Activated CD4-positive, CD25-positive, alpha-beta regulatory T cell treated with anti-CD3 and anti-CD28 coated beads, Interleukin-2, amount 50 U/mL, for 24 hours (primary cell): ENCODE measurements around the gene RPGRIP1.
A peak's percentile ranks its signal among the peaks of the same experiment; 100 is the strongest.
"Not testable (repeated sequence)": the region's sequence is repeated elsewhere in the genome, so short reads cannot be mapped to it uniquely, and the experiment has no call there.

Source experiments
- ATAC-seq, 2 donors: fragments of 150-1000 bp; cut with Tn5 transposase; one replicate each; pipeline ENCODE4 v1.10.0; 2021; ENCODE audit warnings: mild to moderate bottlenecking in 1 of 2, moderate library complexity in 1 of 2

Gene RPGRIP1

DNA sequence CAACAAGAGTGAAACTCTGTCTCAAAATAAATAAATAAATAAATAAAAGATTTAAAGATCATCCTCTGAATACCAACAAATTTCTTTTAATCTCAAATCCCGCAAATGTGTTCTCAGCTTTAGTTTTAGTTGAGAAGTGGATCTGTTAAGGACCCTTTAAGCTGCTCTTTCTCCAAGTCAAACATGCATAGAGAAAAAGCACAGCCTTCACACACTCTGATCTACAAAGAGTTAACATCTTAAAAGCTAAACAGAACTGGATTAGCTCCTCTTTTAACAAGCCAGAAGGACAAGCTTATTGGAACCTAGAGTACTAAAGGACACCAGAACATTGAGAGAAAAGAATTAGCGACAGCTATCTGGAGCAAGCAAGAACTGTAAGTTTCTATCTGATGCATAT lies at the start of gene RPGRIP1:
Gene RPGRIP1 (plus strand): TSS at position 301 of the 400 bp plus-strand sequence. CDS start 7,894 bp downstream, outside the sequence.
- ATAC-seq = no peak

GRCh38 chr14:21231020-21231652 lies 48.7 kb upstream of the RPGRIP1 start:
- peak; percentile 46 to 69 for ATAC-seq

GRCh38 chr14:21233457-21234076 lies 46.3 kb upstream of the RPGRIP1 start:
- no peak for ATAC-seq

GRCh38 chr14:21234112-21234511 lies 45.8 kb upstream of the RPGRIP1 start:
- ATAC-seq = no peak

DNA sequence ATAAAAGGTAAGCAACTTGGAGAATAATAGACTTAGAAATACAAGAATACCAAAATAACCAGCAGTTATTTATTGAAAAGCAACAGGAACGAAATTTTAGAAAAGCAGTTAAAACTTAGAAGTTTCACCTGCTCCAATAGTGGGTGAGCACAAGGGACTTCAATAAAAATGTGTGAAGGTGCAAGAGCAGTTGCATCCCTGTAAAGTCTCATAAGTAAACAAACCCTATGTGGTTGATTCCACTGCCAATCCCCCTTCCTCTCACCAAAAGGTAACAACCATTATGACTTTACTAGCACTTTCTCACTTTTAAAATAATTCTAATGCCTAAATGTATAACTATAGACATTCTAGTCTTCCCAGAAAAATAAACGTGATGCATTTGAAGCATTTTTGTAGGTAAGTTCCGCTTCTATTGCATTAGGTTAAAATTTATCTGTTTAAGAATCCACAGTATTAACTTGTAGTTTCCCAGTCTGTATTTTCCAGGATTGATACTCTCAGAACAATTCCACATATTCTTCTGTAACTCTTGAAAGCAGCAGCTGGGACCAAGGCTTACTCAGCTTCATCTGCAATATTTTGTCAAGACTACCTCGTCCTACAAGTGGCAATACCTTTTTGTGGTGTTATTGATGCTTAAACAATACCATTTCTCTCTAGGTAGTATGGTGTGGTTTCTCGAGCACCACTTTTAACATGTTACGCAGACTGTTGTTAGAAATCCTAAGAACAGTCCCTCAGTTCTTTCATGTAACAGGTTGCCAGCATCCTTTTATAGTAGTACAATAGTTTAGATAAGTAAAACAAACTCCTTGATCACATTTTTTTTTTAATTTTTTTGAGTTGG lies 42.7 kb upstream of the RPGRIP1 start:
- ATAC-seq = no peak

- no peak for ATAC-seq
Measured at GRCh38 chr14:21238823-21239518, 40.9 kb upstream of the RPGRIP1 start.

DNA sequence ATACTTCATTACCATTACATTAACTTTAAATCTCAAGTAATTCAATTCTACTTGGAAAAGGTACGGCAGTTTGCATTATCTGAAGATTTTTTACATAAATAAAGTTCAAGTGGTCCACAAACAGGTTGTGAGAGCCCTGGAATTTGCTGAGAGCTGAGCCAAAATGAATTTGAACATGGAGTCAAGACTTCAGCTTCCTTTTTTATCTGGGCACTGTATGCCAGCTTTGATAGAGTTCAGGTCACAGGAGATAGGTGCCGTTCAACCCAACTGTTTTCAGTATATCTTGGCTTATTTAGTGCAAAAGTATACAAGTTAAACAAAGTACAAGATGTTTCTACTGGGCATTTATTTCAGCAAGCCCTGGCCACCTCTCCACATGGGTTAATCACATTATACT lies 39.5 kb upstream of the RPGRIP1 start:
- ATAC-seq = no peak

GRCh38 chr14:21241218-21241819 lies 38.6 kb upstream of the RPGRIP1 start:
- no peak for ATAC-seq

DNA sequence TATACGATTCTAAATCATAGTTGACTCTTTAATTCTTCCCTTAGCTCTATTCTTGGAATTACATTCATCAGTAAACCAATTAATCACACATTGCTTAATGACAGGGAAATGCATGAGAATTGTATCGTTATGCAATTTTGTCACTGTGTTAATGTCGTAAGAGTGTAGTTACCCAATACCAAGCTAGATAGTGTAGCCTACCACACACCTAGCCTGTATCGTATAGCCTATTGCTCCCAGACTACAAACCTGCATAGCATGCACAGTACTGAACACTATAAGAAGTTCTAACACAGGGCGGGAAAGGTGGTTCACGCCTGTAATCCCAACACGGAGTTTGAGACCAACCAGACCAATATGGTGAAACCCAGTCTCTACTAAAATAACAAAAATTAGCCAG lies 35.3 kb upstream of the RPGRIP1 start:
- ATAC-seq = peak in 1 of 2 donors; percentile 24

GRCh38 chr14:21245813-21246212 lies 34.1 kb upstream of the RPGRIP1 start:
- no peak for ATAC-seq

DNA sequence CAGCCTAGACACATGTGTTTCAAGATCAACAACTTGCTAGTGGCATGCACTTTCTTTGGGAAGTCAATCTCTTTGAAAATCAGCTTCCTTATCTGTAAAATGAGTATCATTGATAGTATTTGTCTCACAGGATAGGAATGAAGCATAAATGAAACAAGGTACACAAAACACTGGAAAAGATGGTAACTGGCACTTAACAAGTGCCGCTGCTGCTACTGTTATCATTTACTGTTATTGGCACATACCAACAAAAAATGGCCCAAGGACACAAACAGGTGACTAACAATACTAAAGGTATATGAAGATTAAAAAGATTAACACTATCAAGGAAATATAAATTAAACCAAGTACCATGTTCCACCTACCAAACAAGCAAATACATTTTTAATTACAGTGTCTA lies 31.5 kb upstream of the RPGRIP1 start:
- ATAC-seq = no peak

DNA sequence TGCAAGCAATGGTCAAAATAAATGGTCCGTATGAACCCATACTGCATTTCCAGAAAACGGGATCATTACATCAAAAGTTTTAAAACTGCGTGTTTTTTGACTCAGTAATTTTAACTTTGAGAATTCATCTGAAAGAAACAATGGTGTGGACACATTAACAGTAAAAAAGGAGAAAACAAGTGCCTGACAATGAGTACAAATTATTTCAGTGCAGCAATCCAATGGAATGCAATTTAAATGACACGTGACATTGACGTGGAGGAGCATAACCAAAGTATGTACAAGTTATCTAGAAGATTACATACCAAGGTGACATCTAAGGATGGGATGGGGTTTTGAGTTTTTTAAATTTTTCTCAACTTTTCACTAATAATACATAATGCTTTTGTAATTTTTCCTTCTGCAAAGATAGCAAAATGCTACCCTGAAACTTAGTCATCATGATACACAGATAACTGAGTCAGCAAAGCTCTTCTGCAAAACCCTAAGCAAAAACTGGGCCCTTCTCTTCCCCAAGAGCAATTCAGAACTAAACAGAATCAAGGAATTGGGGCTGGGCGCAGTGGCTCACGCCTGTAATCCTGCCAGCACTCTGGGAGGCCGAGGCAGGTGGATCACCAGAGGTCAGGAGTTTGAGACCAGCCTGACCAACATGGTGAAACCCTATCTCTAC lies 31.0 kb upstream of the RPGRIP1 start:
- ATAC-seq = peak in 1 of 2 donors; percentile 46

GRCh38 chr14:21251215-21251614 lies 28.7 kb upstream of the RPGRIP1 start:
- peak in 1 of 2 donors; percentile 18 for ATAC-seq

- ATAC-seq = no peak
Measured at GRCh38 chr14:21252149-21252548, 27.7 kb upstream of the RPGRIP1 start.

- ATAC-seq = no peak
Measured at GRCh38 chr14:21255385-21256101, 24.3 kb upstream of the RPGRIP1 start.

GRCh38 chr14:21256102-21256447 lies 23.8 kb upstream of the RPGRIP1 start:
- not testable (repeated sequence) for ATAC-seq

GRCh38 chr14:21256539-21257393 lies 23.1 kb upstream of the RPGRIP1 start:
- ATAC-seq = no peak

DNA sequence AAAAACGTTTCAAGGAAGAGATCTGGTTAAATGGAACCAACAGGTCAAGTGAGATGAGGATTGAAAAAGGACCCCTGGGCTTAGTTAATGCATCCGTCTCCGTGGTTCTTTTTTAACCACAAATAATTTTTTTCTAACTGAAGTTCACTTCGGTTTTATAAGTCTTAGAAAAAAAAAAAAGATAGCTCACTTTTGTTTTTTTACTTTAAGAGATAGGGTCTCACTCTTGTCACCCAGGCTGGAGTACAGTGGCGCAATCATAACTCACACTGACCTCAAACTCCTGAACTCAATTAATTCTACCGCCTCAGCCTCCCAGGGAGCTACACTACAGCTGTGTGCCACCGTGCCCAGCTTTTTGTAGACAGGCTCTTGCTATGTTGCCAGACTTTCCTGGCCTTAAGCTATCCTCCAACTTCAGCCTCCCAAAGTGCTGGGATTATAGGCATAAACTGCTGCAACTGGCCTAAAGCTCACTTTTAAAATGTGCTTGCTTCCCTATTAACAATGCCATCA lies 22.4 kb upstream of the RPGRIP1 start:
- ATAC-seq = no peak

DNA sequence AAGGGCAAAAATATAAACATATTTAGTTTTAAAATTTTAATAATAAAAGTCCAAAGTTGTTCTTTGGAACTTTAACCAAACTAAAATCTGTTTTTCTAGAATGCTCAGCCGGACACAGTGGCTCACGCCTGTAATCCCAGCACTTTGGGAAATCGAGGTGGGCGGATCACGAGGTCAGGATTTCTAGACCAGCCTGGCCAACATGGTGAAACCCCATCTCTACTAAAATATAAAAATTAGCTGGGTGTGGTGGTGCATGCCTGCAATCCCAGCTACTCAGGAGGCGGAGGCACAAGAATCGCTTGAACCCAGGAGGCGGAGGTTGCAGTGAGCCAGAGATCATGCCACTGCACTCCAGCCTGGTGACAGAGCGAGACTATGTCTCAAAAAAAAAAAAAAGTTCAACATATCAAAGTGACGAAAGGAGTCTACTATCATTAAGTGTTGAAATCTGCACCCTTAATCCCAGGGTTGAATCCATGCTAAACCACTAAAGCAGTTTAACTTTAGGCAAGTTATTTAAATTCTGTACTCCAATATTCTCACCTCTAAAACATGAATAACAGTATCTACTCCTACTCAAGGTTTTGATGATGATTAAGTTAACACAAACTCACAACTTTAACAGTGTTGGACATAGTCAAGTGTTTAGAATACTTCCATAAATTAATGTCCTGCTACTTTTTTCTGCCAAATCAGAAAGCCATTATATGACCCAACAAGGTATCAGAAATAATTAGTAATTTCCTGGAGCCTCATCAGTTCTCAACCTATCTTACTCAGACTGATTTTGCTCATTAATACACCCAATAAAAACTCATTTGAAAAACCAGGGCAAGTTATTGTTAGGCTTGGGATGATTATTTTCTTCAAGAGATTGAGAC lies 21.6 kb upstream of the RPGRIP1 start:
- peak; percentile 71 to 73 for ATAC-seq
